ENCODE results near the gene TAF3.

Gene TAF3

DNA sequence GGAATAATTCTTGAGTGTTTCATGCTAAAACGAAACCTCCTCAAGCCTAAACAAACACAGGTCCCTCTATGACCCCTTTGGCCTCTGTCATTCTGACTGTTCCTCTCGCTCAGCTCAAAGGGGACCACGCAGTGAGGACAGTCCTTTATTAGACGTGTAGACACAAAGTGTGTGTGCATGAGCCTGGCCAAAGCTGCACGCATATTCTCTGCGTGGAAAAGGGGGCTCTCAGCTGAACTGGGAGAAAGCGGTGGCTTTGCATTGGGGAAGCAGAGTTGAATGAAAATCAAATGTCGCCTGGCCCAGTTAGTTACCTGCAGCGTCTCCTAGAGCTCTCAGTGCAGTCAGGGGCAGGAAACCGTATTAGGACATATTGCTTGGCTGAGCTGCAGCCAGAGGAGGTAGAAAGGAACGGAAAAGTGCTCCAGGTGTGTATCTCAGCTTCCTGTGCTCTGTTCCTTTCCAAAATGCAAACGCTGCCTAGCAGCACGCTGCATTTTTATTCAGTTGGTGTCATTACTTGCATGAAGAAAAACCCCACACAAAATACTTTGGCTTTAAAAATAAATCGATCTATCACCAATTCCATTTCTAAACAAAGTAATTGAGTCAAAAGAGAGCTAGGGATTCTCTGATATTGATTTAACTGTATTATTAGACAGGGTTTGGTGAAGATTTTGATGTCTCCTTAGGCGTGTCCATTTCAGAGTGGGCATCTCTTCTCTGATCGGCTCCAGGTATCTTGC is 241.1 kb downstream of the TAF3 start:
- no peaks in the 10 kb centered on the region for H3K9me3 ChIP-seq (ENCODE audit: insufficient read depth, low read length)
- no peak overlapping the region for H3K9ac ChIP-seq (ENCODE audit: insufficient read length, low read depth)
- DNase-seq (ENCODE audit: low read depth, low spot score): no peak
- H3K27me3 ChIP-seq (ENCODE audit: insufficient read depth, insufficient read length): peaks cover 12% of the 10 kb centered on the region
- no peak overlapping the region for H3K4me3 ChIP-seq (ENCODE audit: insufficient read length, low read depth)
- peaks cover 31% of the 10 kb centered on the region for H3K36me3 ChIP-seq (ENCODE audit: insufficient read depth, insufficient read length, low read length)
- TF ChIP-seq ZNF274 (IDR thresholded peaks at IDR 0.05; ENCODE audit: low read depth, low read length): no peak
- TF ChIP-seq SUZ12 (IDR thresholded peaks at IDR 0.05; ENCODE audit: extremely low read depth, insufficient read depth, insufficient read length): no peak
- TF ChIP-seq YY1 (IDR thresholded peaks at IDR 0.05; ENCODE audit: insufficient read depth, insufficient read length): no peak
- H3K4me1 ChIP-seq (ENCODE audit: insufficient read depth, insufficient read length): peaks cover 18% of the 10 kb centered on the region

DNA sequence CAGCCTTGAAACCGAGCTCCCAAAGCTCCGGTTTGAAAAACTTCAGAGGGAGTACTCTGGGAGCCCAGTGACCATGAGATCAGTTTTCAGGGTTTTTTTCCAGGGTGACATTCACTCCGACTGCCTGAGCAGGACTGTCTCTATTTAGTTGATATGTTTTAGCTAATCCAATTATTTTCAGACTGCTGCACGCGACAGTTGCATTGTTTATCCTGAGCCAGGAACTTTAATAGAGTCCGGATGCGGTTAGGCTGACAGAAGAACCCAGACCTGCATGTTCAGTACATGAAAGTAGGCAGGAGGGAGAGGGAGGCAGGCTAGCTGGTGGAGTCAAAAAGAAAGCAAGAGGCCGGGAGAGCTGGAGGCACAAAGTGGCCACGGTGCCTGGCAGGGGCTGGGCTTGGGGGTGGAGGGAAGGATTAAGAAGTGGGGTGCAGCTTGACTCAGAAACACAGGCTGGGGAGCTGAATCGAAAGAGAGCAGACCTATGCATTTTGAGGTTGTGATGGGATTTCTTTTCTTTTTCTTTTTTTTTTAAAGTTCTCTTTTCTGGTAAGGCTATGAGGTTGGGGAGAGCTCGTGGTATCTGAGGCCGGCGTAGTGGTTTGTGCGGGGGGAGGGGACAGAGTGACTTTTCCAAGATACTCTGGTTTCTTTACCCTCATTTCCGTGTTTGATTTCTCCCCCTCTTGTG is 241.9 kb downstream of the TAF3 start:
- H3K9me3 ChIP-seq (ENCODE audit: insufficient read depth, low read length): no peaks in the 10 kb centered on the region
- peaks cover 34% of the 10 kb centered on the region for H3K36me3 ChIP-seq (ENCODE audit: insufficient read depth, insufficient read length, low read length)
- no peak overlapping the region for H3K9ac ChIP-seq (ENCODE audit: insufficient read length, low read depth)
- H3K27me3 ChIP-seq (ENCODE audit: insufficient read depth, insufficient read length): peaks cover 12% of the 10 kb centered on the region
- H3K4me3 ChIP-seq (ENCODE audit: insufficient read length, low read depth): no peak overlapping the region
- peaks cover 18% of the 10 kb centered on the region for H3K4me1 ChIP-seq (ENCODE audit: insufficient read depth, insufficient read length)
- TF ChIP-seq SUZ12 (IDR thresholded peaks at IDR 0.05; ENCODE audit: extremely low read depth, insufficient read depth, insufficient read length): no peak
- no peak for TF ChIP-seq YY1 (IDR thresholded peaks at IDR 0.05; ENCODE audit: insufficient read depth, insufficient read length)
- TF ChIP-seq ZNF274 (IDR thresholded peaks at IDR 0.05; ENCODE audit: low read depth, low read length): no peak
- no peak for DNase-seq (ENCODE audit: low read depth, low spot score)

DNA sequence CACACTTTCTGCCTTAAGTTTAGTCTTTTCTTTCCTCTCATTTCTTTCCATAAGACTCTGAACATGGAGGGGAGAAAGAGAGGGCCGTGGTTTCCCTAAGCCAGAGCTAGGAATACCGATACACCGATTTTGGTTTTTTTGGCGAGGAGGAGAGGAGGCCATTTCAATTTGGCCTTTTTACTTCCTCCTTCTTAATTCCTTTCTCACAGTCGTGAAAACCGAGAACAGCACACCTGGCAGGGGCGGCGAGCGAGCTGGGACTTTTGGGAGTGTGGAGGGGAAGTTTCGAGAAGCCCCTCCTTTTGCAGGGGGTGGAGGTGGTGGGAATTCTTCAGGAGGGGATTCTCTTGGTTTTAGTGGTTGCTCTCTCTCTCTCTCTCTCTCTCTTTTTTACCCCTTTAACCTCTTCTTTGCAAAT is 242.4 kb downstream of the TAF3 start:
- DNase-seq (ENCODE audit: low read depth, low spot score): no peak
- Histone ChIP-seq H3K9me3 (ENCODE audit: insufficient read depth, low read length) (no peaks in the 10 kb centered on the region), H3K36me3 (ENCODE audit: insufficient read depth, insufficient read length, low read length) (peaks cover 34% of the 10 kb centered on the region), H3K4me1 (ENCODE audit: insufficient read depth, insufficient read length) (peaks cover 18% of the 10 kb centered on the region), H3K27me3 (ENCODE audit: insufficient read depth, insufficient read length) (peaks cover 10% of the 10 kb centered on the region), H3K4me3 (ENCODE audit: insufficient read length, low read depth) (no peak overlapping the region), H3K9ac (ENCODE audit: insufficient read length, low read depth) (no peak overlapping the region)
- TF ChIP-seq YY1 (IDR thresholded peaks at IDR 0.05; ENCODE audit: insufficient read depth, insufficient read length) (no peak), SUZ12 (IDR thresholded peaks at IDR 0.05; ENCODE audit: extremely low read depth, insufficient read depth, insufficient read length) (no peak), ZNF274 (IDR thresholded peaks at IDR 0.05; ENCODE audit: low read depth, low read length) (no peak)

DNA sequence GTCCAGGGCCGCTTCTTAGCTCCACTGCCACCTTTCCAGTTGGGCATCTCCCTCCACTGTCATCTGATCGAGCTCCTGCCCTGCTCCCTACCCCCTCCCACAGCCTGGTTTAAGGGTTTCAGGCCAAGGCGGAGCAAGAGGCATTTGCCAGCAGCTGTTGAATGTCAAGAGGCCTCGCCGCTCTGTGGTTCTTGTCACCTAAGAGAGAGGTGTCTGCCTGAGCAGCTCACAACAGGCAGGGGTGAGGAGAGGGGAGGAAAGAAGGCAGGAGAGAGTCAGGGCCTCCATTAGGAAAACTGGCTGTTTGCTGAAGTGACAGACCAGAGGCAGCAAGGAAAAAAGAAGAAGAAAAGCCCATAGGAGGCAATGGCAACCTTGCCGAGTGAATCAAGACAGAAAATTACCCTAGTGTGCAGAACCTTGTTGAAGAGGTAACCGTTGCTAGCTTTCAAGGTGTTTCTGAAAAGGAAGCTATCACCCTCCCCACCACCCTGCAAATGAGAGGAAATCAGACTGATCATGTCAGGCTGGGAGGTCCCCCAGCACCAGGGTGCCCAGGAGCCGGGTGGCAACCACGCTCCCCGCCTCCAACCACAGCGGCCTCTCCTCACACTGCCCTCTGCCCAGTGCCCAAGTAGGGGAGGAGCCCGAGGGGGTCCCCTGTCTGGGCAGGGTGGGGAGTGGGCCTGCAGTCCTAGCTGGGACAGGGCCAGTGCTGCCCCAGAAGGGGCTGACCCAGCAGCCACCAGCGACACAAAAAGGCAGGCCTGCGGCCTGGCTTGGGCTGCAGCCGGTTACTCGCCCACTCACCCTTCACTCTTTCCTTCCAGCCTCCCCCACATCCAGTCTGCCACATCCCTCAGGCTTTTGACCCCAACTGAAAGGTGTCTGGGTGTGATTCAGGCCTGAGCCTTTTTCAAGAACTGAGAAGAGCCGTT is 243.2 kb downstream of the TAF3 start:
- H3K4me1 ChIP-seq (ENCODE audit: insufficient read depth, insufficient read length): peaks cover 18% of the 10 kb centered on the region
- TF ChIP-seq ZNF274 (IDR thresholded peaks at IDR 0.05; ENCODE audit: low read depth, low read length) (no peak), SUZ12 (IDR thresholded peaks at IDR 0.05; ENCODE audit: extremely low read depth, insufficient read depth, insufficient read length) (no peak), YY1 (IDR thresholded peaks at IDR 0.05; ENCODE audit: insufficient read depth, insufficient read length) (no peak)
- H3K36me3 ChIP-seq (ENCODE audit: insufficient read depth, insufficient read length, low read length): peaks cover 37% of the 10 kb centered on the region
- H3K9me3 ChIP-seq (ENCODE audit: insufficient read depth, low read length): no peaks in the 10 kb centered on the region
- no peak for DNase-seq (ENCODE audit: low read depth, low spot score)
- peaks cover 7% of the 10 kb centered on the region for H3K27me3 ChIP-seq (ENCODE audit: insufficient read depth, insufficient read length)
- H3K4me3 ChIP-seq (ENCODE audit: insufficient read length, low read depth): no peak overlapping the region
- H3K9ac ChIP-seq (ENCODE audit: insufficient read length, low read depth): no peak overlapping the region

DNA sequence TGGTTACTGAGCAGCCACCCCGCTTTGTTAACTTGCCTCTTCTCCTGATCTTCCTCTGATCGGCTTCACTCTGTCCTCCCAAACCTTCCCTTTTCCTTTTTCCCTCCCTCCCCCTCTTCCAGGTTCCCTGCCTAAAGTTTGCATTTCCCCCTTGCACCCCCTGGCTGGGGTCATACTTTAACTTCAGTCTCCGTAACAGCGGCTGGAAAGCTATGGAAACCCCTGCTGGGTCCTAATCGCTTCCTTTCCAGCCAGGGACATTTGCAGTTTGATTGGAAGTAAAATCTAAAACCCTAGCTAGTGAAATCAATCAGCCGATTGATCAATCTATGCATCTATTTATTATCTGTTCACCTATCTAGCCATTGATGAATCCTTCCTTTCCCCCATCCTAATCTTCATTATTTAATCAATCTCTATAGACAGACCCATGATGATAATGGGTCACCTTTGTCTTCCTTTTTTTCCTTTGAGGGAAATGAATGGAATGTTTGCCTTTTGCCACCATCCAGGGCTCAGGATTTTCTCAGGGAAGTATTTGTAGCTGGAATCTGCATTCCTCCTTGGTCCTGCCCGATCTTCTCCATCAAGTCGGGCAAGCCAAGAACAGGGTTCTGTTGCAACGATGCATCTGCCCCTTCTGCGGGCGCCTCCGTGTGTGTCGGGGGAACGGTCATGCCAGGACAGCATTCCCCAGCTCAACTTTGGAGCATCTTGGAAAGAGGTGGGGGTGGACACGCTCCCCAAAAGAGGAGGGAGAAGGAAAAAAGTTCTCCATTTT is 245.0 kb downstream of the TAF3 start:
- Histone ChIP-seq H3K36me3 (ENCODE audit: insufficient read depth, insufficient read length, low read length) (peaks cover 46% of the 10 kb centered on the region), H3K9ac (ENCODE audit: insufficient read length, low read depth) (no peak overlapping the region), H3K9me3 (ENCODE audit: insufficient read depth, low read length) (no peaks in the 10 kb centered on the region), H3K4me3 (ENCODE audit: insufficient read length, low read depth) (no peak overlapping the region), H3K4me1 (ENCODE audit: insufficient read depth, insufficient read length) (peaks cover 18% of the 10 kb centered on the region), H3K27me3 (ENCODE audit: insufficient read depth, insufficient read length) (no peaks in the 10 kb centered on the region)
- DNase-seq (ENCODE audit: low read depth, low spot score): no peak
- TF ChIP-seq SUZ12 (IDR thresholded peaks at IDR 0.05; ENCODE audit: extremely low read depth, insufficient read depth, insufficient read length) (no peak), ZNF274 (IDR thresholded peaks at IDR 0.05; ENCODE audit: low read depth, low read length) (no peak), YY1 (IDR thresholded peaks at IDR 0.05; ENCODE audit: insufficient read depth, insufficient read length) (no peak)

DNA sequence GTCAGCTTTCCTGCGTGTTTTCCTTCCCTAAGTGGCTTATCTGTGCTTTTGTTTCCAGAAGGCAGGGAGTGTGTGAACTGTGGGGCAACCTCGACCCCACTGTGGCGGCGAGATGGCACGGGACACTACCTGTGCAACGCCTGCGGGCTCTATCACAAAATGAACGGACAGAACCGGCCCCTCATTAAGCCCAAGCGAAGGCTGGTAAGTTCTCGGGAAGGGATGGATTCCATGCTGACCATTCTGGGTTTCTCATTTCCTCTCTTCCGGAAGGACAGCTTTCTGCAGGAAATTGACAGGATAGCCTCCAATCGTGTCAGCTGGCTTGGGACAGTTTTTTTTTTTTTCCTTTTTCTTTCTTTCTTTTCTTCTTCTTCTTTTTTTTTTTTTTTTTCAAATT is 245.6 kb downstream of the TAF3 start:
- peaks cover 45% of the 10 kb centered on the region for H3K36me3 ChIP-seq (ENCODE audit: insufficient read depth, insufficient read length, low read length)
- DNase-seq (ENCODE audit: low read depth, low spot score): no peak
- H3K27me3 ChIP-seq (ENCODE audit: insufficient read depth, insufficient read length): no peaks in the 10 kb centered on the region
- H3K9me3 ChIP-seq (ENCODE audit: insufficient read depth, low read length): no peaks in the 10 kb centered on the region
- H3K4me3 ChIP-seq (ENCODE audit: insufficient read length, low read depth): no peak overlapping the region
- TF ChIP-seq SUZ12 (IDR thresholded peaks at IDR 0.05; ENCODE audit: extremely low read depth, insufficient read depth, insufficient read length): no peak
- TF ChIP-seq YY1 (IDR thresholded peaks at IDR 0.05; ENCODE audit: insufficient read depth, insufficient read length): no peak
- TF ChIP-seq ZNF274 (IDR thresholded peaks at IDR 0.05; ENCODE audit: low read depth, low read length): no peak
- no peak overlapping the region for H3K9ac ChIP-seq (ENCODE audit: insufficient read length, low read depth)
- H3K4me1 ChIP-seq (ENCODE audit: insufficient read depth, insufficient read length): peaks cover 18% of the 10 kb centered on the region

Data from NT2/D1 (cell line).